GM23338 (cell line): ENCODE measurements around the gene OR5F1. TPM values are rescaled to one million over a fixed set of nuclear protein-coding genes. Genes with fewer than 3 reads are reported as not detected.

Source experiments
- ATAC-seq: fragments of 200-7000 bp; cut with Tn5 transposase; 3 replicates; pipeline ENCODE4 v1.9.1; 2020
- DNase-seq: peaks from one replicate; pipeline ENCODE4 v3.0.0-alpha.2; 2015; ENCODE audit warnings: low spot score
- H2AFZ ChIP-seq: fragments of 200-600 bp; sonication (generic); 2 replicates; pipeline ENCODE4 v1.8.0; 2016; ENCODE audit warnings: antibody characterized with exemption, mild to moderate bottlenecking, moderate library complexity
- H3F3A ChIP-seq: fragments of 200-600 bp; sonication (generic); replicated peaks from 2 replicates; pipeline ENCODE4 v1.8.0; 2017; ENCODE audit warnings: antibody characterized with exemption, mixed run types, low read depth
- H3K27ac ChIP-seq: fragments of 200-600 bp; sonication (generic); 2 replicates; pipeline ENCODE4 v1.6.1; 2016; ENCODE audit warnings: low read depth
- H3K27me3 ChIP-seq: fragments of 200-600 bp; sonication (generic); 2 replicates; pipeline ENCODE4 v1.8.0; 2016; ENCODE audit warnings: mild to moderate bottlenecking, mixed run types, moderate library complexity; ENCODE audit not compliant: insufficient read depth
- H3K36me3 ChIP-seq: fragments of 200-600 bp; sonication (generic); 2 replicates; pipeline ENCODE4 v1.8.0; 2016; ENCODE audit warnings: mild to moderate bottlenecking; ENCODE audit not compliant: insufficient read depth
- H3K4me1 ChIP-seq: fragments of 200-600 bp; sonication (generic); 2 replicates; pipeline ENCODE4 v1.8.0; 2016; ENCODE audit warnings: mild to moderate bottlenecking, moderate library complexity; ENCODE audit not compliant: insufficient read depth
- H3K4me2 ChIP-seq: fragments of 200-600 bp; sonication (generic); 2 replicates; pipeline ENCODE4 v1.7.1; 2017; ENCODE audit warnings: mixed run types
- H3K4me3 ChIP-seq: fragments of 200-600 bp; sonication (generic); 2 replicates; pipeline ENCODE4 v1.6.1; 2016; ENCODE audit warnings: mixed run types
- H3K79me2 ChIP-seq: fragments of 200-600 bp; sonication (generic); replicated peaks from 2 replicates; pipeline ENCODE4 v1.8.0; 2017; ENCODE audit warnings: mild to moderate bottlenecking; ENCODE audit not compliant: insufficient read depth
- H3K9me2 ChIP-seq: fragments of 200-600 bp; sonication (generic); 2 replicates; pipeline ENCODE4 v1.8.0; 2017; ENCODE audit not compliant: insufficient read depth
- H4K20me1 ChIP-seq: fragments of 200-600 bp; sonication (generic); replicated peaks from 2 replicates; pipeline ENCODE4 v1.8.0; 2017; ENCODE audit warnings: mild to moderate bottlenecking; ENCODE audit not compliant: insufficient read depth
- H3K27ac Mint-ChIP-seq: 2 replicates; pipeline ENCODE4 v1.8.0; 2020; ENCODE audit warnings: inconsistent platforms, mild to moderate bottlenecking, moderate library complexity, mixed read lengths
- H3K27me3 Mint-ChIP-seq: 3 replicates; pipeline ENCODE4 v1.8.0; 2022; ENCODE audit warnings: low read depth, mild to moderate bottlenecking, moderate library complexity, mixed read lengths, inconsistent platforms; ENCODE audit not compliant: insufficient read depth, poor library complexity
- H3K36me3 Mint-ChIP-seq: 3 replicates; pipeline ENCODE4 v1.8.0; 2021; ENCODE audit warnings: low read depth, mild to moderate bottlenecking, inconsistent platforms, moderate library complexity, mixed read lengths
- H3K4me1 Mint-ChIP-seq: 3 replicates; pipeline ENCODE4 v1.8.0; 2020; ENCODE audit warnings: mild to moderate bottlenecking, inconsistent platforms, mixed read lengths
- H3K4me3 Mint-ChIP-seq: 3 replicates; pipeline ENCODE4 v1.8.0; 2021; ENCODE audit warnings: moderate library complexity, mild to moderate bottlenecking, inconsistent platforms, mixed read lengths
- H3K9me3 Mint-ChIP-seq: 3 replicates; pipeline ENCODE4 v1.8.0; 2020; ENCODE audit warnings: moderate library complexity, mild to moderate bottlenecking, inconsistent platforms, mixed read lengths
- EZH2phosphoT487 ChIP-seq: fragments of 200-600 bp; sonication (generic); IDR thresholded peaks from one replicate; pipeline ENCODE4 v1.8.1; 2018; ENCODE audit warnings: antibody characterized with exemption; ENCODE audit not compliant: unreplicated experiment
- JUNB ChIP-seq: IDR thresholded peaks from one replicate; pipeline ENCODE4 v1.6.1; 2016; ENCODE audit warnings: antibody characterized with exemption; ENCODE audit not compliant: unreplicated experiment
- NANOG ChIP-seq: IDR thresholded peaks from 2 replicates; pipeline ENCODE4 v1.6.1; 2016; ENCODE audit warnings: antibody characterized with exemption, borderline replicate concordance
- POLR2AphosphoS5 ChIP-seq: IDR thresholded peaks from 2 replicates; pipeline ENCODE4 v1.6.1; 2016; ENCODE audit warnings: antibody characterized with exemption, low read depth
- STAT1 ChIP-seq: IDR thresholded peaks from one replicate; pipeline ENCODE4 v1.6.1; 2016; ENCODE audit warnings: antibody characterized with exemption; ENCODE audit not compliant: unreplicated experiment
- ZNF114 ChIP-seq: fragments of 250-450 bp; sonication (Bioruptor Pico); IDR thresholded peaks from 2 replicates; pipeline ENCODE4 v1.5.0; 2020; ENCODE audit warnings: mild to moderate bottlenecking, moderate library complexity
- ZNF331 ChIP-seq: fragments of 250-450 bp; sonication (Bioruptor Pico); IDR thresholded peaks from 2 replicates; pipeline ENCODE4 v1.5.0; 2020; ENCODE audit warnings: low read depth, mild to moderate bottlenecking, moderate library complexity
- polyA plus RNA-seq: library from polyadenylated mRNA; unstranded; fragments of >200 nt; fragmentation: Nextera tagmentation; extraction: Ambion mirVana; gene quantifications from 2 replicates; pipeline ENCODE4 v1.2.1, GENCODE V29; 2016
- total RNA-seq: library from RNA; depleted of rRNA; stranded (reverse); fragments of >200 nt; shearing (Covaris generic); gene quantifications from 2 replicates; pipeline ENCODE4 v1.2.3, GENCODE V29; 2014
- TF ChIP-seq, protein P1 (sequence below), 2 experiments: fragments of 200-600 bp in 1 of 2; sonication (generic) in 1 of 2; conservative IDR thresholded peaks; 2 replicates each; pipeline versions ENCODE4 v1.5.1 to v1.6.1; 2016 to 2017; ENCODE audit warnings: antibody characterized with exemption in 2 of 2, low read depth in 2 of 2, mild to moderate bottlenecking in 2 of 2, moderate library complexity in 1 of 2
- TF ChIP-seq, protein P2 (sequence below): IDR thresholded peaks from one replicate; pipeline ENCODE4 v1.6.1; 2018; ENCODE audit warnings: antibody characterized with exemption; ENCODE audit not compliant: unreplicated experiment
- TF ChIP-seq, protein P3 (sequence below): fragments of 250-450 bp; sonication (Bioruptor Pico); IDR thresholded peaks from 2 replicates; pipeline ENCODE4 v1.5.0; 2020; ENCODE audit warnings: mild to moderate bottlenecking, moderate library complexity

Gene OR5F1
- total and polyA plus RNA-seq, 2 experiments from 2014 or later: not detected

DNA sequence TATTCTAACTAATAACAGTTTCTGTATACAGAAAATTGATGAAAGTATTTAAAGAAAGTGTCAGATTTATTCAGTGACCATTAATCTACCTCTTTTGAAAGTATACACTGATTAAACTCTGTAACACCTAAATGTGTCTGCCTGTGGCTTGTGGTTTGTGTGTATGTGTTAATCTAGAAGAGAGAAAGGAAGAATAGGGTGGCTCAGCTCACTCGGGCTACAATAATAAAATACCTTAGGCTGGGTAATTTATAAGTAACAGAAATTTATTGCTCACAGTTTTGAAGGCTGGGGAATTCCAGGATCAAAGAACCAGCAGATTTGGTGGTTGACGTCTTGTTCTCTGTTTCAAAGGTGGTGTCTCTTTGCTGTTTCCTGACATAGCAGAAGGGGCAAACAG, 19.4 kb upstream of the OR5F1 start:
- no peaks in the 10 kb centered on the region for H3K9me2 ChIP-seq
- no peak overlapping the region for H3K4me3 ChIP-seq
- no peak overlapping the region for H3K27ac Mint-ChIP-seq
- no peaks in the 10 kb centered on the region for H3K27me3 Mint-ChIP-seq
- H3K36me3 ChIP-seq: no peaks in the 10 kb centered on the region
- no peaks in the 10 kb centered on the region for H3K4me1 Mint-ChIP-seq
- H3F3A ChIP-seq: no peaks in the 10 kb centered on the region
- DNase-seq (no peak), ATAC-seq (no peak)
- no peaks in the 10 kb centered on the region for H4K20me1 ChIP-seq
- no peaks in the 10 kb centered on the region for H3K79me2 ChIP-seq
- H3K27ac ChIP-seq: no peak overlapping the region
- no peak overlapping the region for H3K4me2 ChIP-seq
- H3K9me3 Mint-ChIP-seq: no peaks in the 10 kb centered on the region
- H3K36me3 Mint-ChIP-seq: no peaks in the 10 kb centered on the region
- H3K4me1 ChIP-seq: no peaks in the 10 kb centered on the region
- H2AFZ ChIP-seq: peak overlapping the region; percentile 9; the same call in 1 of the 2 replicates
- H3K4me3 Mint-ChIP-seq: no peak overlapping the region
- H3K27me3 ChIP-seq: no peaks in the 10 kb centered on the region
- no peak for TF ChIP-seq ZNF331 (CRISPR knock-in tag)
- TF ChIP-seq, protein P1, sequence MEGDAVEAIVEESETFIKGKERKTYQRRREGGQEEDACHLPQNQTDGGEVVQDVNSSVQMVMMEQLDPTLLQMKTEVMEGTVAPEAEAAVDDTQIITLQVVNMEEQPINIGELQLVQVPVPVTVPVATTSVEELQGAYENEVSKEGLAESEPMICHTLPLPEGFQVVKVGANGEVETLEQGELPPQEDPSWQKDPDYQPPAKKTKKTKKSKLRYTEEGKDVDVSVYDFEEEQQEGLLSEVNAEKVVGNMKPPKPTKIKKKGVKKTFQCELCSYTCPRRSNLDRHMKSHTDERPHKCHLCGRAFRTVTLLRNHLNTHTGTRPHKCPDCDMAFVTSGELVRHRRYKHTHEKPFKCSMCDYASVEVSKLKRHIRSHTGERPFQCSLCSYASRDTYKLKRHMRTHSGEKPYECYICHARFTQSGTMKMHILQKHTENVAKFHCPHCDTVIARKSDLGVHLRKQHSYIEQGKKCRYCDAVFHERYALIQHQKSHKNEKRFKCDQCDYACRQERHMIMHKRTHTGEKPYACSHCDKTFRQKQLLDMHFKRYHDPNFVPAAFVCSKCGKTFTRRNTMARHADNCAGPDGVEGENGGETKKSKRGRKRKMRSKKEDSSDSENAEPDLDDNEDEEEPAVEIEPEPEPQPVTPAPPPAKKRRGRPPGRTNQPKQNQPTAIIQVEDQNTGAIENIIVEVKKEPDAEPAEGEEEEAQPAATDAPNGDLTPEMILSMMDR (conservative IDR thresholded peaks at IDR 0.05; ENCODE audit: low read depth in 2 of 2): no peak
- TF ChIP-seq NANOG: no peak
- TF ChIP-seq EZH2phosphoT487: no peak
- TF ChIP-seq, protein P2, sequence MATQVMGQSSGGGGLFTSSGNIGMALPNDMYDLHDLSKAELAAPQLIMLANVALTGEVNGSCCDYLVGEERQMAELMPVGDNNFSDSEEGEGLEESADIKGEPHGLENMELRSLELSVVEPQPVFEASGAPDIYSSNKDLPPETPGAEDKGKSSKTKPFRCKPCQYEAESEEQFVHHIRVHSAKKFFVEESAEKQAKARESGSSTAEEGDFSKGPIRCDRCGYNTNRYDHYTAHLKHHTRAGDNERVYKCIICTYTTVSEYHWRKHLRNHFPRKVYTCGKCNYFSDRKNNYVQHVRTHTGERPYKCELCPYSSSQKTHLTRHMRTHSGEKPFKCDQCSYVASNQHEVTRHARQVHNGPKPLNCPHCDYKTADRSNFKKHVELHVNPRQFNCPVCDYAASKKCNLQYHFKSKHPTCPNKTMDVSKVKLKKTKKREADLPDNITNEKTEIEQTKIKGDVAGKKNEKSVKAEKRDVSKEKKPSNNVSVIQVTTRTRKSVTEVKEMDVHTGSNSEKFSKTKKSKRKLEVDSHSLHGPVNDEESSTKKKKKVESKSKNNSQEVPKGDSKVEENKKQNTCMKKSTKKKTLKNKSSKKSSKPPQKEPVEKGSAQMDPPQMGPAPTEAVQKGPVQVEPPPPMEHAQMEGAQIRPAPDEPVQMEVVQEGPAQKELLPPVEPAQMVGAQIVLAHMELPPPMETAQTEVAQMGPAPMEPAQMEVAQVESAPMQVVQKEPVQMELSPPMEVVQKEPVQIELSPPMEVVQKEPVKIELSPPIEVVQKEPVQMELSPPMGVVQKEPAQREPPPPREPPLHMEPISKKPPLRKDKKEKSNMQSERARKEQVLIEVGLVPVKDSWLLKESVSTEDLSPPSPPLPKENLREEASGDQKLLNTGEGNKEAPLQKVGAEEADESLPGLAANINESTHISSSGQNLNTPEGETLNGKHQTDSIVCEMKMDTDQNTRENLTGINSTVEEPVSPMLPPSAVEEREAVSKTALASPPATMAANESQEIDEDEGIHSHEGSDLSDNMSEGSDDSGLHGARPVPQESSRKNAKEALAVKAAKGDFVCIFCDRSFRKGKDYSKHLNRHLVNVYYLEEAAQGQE: no peak
- no peak for TF ChIP-seq POLR2AphosphoS5
- TF ChIP-seq JUNB: no peak
- TF ChIP-seq STAT1: no peak
- TF ChIP-seq ZNF114: no peak
- TF ChIP-seq, protein P3, sequence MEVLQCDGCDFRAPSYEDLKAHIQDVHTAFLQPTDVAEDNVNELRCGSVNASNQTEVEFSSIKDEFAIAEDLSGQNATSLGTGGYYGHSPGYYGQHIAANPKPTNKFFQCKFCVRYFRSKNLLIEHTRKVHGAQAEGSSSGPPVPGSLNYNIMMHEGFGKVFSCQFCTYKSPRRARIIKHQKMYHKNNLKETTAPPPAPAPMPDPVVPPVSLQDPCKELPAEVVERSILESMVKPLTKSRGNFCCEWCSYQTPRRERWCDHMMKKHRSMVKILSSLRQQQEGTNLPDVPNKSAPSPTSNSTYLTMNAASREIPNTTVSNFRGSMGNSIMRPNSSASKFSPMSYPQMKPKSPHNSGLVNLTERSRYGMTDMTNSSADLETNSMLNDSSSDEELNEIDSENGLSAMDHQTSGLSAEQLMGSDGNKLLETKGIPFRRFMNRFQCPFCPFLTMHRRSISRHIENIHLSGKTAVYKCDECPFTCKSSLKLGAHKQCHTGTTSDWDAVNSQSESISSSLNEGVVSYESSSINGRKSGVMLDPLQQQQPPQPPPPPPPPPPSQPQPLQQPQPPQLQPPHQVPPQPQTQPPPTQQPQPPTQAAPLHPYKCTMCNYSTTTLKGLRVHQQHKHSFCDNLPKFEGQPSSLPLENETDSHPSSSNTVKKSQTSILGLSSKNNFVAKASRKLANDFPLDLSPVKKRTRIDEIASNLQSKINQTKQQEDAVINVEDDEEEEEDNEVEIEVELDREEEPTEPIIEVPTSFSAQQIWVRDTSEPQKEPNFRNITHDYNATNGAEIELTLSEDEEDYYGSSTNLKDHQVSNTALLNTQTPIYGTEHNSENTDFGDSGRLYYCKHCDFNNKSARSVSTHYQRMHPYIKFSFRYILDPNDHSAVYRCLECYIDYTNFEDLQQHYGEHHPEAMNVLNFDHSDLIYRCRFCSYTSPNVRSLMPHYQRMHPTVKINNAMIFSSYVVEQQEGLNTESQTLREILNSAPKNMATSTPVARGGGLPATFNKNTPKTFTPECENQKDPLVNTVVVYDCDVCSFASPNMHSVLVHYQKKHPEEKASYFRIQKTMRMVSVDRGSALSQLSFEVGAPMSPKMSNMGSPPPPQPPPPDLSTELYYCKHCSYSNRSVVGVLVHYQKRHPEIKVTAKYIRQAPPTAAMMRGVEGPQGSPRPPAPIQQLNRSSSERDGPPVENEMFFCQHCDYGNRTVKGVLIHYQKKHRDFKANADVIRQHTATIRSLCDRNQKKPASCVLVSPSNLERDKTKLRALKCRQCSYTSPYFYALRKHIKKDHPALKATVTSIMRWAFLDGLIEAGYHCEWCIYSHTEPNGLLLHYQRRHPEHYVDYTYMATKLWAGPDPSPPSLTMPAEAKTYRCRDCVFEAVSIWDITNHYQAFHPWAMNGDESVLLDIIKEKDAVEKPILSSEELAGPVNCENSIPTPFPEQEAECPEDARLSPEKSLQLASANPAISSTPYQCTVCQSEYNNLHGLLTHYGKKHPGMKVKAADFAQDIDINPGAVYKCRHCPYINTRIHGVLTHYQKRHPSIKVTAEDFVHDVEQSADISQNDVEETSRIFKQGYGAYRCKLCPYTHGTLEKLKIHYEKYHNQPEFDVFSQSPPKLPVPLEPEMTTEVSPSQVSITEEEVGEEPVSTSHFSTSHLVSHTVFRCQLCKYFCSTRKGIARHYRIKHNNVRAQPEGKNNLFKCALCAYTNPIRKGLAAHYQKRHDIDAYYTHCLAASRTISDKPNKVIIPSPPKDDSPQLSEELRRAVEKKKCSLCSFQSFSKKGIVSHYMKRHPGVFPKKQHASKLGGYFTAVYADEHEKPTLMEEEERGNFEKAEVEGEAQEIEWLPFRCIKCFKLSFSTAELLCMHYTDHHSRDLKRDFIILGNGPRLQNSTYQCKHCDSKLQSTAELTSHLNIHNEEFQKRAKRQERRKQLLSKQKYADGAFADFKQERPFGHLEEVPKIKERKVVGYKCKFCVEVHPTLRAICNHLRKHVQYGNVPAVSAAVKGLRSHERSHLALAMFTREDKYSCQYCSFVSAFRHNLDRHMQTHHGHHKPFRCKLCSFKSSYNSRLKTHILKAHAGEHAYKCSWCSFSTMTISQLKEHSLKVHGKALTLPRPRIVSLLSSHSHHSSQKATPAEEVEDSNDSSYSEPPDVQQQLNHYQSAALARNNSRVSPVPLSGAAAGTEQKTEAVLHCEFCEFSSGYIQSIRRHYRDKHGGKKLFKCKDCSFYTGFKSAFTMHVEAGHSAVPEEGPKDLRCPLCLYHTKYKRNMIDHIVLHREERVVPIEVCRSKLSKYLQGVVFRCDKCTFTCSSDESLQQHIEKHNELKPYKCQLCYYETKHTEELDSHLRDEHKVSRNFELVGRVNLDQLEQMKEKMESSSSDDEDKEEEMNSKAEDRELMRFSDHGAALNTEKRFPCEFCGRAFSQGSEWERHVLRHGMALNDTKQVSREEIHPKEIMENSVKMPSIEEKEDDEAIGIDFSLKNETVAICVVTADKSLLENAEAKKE (CRISPR knock-in tag): no peak
